ENCODE results near the gene ACOXL.
"Not testable (repeated sequence)": the region's sequence is repeated elsewhere in the genome, so short reads cannot be mapped to it uniquely, and the experiment has no call there.

ACOXL gene

DNA sequence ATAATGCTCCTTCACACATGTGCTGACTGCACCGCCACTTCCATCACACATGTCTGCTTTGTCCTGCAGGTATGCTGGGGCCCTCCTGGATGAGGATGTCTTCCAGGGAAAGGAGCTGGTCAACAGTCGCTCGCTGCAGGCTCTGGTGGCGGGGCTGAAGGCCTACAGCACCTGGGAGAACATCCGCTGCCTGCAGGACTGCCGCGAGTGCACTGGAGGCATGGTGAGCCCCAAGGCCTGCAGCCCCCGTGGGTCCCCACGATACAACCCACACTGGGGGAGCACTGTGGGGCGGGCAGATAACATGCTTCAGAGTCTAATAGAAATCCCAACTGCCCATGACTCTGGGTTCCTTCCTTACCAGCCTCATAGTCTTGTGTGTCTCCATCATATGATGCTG lies 201.0 kb downstream of the ACOXL start:
- DNase-seq, result no peak

DNA sequence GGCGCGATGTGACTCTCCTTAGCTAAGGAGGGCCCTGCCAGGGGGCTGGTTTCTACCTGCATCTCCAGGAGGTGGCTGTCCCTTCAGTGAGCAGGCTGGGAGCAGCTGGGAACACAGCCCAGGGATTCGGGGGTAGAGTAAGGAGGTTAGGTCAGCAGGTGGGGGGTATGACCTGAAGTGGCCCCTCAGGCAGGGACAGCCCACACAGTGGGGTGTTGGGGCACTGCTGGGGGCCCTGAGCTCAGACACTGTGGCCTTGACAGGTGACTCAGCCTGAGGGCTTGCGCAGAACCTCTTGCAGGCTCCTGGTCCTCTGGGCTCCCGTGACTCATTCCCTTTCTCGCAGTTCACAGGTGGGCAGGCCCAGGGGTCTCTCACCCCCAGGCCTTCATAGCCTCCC lies 202.6 kb downstream of the ACOXL start:
- DNase-seq, result no peak

DNA sequence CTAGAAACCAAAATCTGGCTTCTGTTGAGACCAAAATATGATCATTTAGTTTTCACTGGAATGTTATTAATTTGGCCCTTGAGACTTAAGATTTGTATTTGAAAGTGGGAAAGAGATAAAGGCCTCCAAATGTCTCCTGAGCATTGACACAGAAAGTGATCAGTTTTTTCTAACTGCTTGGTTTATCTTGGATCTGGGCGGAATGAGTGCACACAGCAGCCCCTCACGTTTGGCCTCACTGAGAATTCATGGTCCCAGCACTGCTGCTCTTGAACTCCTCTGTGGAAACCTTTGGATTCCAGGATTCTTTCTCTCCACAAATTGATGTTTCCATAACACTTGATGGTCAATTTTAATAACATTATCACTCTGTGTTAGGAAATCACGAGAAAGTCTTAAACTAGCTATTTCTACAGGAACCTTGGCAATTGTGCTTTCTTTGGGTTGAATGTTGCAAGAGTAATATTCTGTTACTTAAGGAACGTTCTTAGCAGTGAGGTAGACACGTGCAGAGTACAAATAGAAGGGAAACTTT lies 208.1 kb downstream of the ACOXL start:
- no peak for DNase-seq

DNA sequence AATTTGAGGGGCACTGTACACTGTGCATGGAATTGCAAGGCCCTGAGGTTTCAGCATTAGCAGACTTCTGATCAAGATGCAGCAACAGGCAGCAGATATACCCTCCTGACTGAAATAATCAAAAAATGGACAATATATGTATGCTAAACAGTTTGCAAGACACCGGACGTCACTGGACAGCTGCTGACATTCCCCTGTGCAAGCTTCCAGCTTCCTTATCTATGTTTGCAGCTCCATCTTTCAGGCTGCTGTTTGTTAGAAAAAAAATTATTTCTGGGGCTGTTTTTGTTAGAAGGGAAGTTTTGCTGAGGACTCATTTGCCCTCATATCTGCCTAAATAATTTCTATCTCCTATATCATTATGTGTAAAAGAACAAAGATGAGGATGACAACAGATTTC lies 208.9 kb downstream of the ACOXL start:
- DNase-seq, result no peak

DNA sequence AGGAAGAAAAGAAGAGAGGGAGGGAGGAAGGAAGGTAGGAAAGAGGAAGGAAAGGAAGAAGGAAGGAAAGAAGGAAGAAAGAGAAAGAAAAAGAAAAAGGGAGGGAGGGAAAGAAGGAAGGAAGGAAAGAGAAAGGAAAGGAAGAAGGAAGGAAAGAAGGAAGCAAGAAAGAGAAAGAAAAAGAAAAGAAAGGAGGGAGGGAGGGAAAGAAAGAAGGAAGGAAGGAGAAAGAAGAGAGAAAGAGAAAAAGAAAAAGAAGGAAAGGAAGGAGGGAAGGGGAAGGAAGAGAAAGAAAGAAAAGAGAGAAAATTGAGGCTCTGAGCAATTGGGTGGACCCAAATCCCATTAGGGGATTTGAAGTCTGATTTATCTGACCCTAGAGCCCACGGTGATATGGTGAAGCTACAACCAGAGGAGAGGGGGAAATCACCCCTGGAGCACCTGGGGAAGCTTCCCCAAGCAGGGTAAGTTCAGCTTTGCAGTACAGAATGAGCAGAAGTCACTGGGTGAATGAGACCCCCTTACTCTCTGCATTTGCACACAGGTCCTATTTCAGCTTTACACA lies 210.8 kb downstream of the ACOXL start:
- DNase-seq, result no peak

DNA sequence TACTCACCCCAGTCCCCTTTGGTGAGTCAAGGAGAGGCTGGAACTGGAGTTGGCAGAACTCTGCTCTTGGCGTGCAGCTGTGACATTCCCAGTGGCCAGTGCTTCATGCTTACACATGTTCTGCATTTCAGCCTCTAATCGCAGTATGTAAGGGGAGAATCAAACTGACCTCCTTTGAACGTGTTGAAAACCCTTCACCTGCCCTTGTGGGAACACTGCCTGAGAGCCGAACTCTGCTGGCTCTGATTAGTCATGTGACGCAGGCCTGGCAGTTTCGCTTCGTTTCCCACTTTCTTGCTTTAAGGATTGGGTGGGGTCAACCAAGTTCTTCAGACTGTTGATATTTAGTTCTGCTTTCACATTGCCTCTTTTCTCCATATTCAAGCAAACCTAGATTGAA lies 214.5 kb downstream of the ACOXL start:
- no peak for DNase-seq

DNA sequence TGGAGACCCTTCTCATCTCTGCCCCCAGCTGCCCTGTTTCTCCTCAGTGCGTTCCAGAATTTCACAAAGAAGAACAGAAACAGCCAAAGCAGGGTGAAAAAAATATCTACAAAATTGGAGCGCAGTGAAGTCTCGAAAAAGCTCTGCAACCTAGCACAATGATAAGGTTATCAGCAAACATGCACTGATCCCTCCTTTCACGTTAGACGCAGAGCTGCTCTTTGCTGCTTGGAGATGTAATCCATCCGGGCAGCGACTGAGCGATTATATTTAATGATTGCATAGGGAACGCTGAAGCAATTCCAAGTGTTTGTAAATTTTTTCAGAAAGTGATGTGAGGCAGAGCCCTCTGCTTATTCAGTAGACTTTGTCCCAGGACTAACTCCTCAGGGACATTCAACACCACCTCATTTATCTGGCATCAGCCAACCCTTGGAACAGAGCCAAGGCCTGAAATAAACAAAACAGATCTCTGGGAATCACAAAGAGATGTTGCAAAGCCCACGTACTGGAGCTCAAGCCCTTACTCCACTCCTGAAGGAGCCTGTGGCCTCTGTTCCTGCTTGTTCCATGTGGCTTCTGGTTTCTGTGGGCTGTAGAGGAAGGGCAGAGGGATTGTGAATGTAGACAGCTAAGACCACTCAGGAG lies 215.8 kb downstream of the ACOXL start:
- no peak for DNase-seq

DNA sequence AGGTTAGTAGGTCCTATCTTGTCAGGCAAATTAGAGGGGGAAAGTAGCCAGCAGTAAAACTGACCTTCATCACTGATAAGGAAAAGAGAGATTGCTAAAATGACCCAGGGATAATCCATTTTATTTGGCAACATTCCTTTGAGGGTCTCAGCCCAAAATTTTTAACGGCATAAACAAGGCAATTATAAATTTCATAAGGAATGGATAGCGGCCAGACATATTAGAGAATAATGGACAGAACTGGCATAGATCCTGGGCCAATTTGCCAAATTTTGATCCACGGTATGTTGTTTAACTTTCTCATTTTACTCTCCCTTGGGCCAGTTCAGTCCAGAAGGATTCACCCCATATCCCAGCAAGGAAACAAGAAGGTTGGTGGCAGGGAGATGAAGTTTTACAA lies 217.9 kb downstream of the ACOXL start:
- no peak for DNase-seq

DNA sequence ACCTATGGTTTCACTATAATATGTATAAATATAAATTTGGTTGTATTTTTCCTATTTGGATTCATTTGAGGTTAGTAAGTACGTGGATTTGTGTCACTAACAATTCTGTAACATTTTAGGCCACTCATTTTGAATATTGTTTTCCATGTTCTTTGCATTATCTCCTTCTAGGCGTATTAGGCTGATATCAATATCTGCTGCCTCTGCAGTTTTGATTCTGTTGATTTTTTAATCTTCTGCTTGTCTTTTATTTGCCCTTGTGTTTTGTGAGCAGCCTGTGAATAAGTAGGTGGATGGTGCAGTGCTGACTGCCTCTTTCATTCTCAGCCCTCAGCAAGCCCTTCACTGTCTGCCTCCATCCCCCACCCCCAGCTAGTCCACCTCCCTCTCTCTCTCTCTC lies 222.7 kb downstream of the ACOXL start:
- DNase-seq, result no peak

DNA sequence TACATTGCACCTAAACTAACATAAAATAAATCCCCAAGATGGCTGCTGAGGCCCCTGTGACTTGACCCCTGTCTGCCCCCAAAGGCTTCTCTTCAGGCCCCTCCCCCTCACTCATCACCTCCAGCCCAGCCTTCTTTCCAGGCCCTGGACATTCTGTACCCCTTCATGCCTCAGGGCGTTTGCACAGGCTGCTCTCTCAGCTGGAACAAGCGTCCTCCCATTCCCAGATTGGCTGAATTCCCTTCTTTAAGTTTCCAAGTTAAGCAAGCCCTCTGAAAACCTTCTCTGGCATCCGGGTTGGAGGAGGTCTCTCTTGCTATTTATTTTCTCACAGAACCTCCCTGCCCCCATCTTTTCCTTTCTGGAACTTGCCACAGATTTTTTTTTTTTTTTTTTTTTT lies 223.2 kb downstream of the ACOXL start:
- no peak for DNase-seq

DNA sequence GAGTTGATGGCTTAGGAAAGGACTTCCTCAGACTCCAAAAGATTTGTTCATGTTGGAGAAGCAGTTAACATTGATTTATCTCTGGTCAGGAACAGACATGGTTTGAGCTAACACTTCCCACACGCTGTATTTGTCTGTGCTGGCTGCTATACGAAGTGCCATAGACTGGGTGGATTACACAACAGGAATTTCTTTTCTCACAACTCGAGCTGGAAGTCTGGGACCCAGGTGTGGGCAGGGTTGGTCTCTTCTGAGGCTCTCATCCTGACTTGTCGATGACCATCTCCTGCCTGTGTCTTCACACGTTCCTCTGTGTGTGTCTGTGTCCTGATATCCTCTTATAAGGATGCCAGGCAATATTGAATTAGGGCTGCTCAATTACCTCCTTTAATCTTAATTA lies 224.9 kb downstream of the ACOXL start:
- DNase-seq, result no peak

DNA sequence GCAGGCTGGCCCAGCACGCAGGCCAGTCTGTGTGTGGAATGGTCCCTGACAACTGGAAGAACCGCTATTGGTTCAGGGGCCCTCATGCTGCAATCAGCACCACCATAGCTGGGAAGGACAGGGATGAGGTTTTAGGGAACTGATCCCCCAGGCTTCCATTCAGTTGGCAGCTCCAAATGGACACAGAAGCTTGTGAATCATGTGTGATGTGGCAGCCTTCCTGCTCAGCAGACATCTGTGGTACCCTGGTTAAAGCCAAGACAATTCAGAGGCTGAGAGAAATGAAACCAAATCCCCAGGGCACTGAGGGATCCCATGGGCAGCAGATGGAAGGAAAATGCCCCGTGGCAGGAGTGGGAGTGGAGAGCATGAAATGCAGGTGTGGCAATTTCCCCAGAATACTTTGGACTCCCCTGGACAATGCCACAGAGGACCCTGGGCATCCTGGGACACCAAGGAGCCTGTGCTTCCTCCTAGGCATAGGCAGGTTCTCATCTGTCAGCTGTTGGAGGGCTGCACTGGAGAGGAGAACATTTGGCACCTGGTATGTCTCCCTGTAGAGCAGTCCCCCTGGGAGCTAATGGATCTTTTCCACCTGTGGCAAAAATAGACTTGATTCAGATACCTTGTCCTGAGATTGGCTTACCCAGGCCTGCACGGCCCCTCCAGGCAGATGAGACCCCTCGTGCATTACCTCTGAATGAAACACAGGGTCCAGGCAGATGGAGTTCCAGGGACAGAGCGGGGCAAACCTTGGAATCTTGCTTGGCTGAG lies 226.2 kb downstream of the ACOXL start:
- no peak for DNase-seq

DNA sequence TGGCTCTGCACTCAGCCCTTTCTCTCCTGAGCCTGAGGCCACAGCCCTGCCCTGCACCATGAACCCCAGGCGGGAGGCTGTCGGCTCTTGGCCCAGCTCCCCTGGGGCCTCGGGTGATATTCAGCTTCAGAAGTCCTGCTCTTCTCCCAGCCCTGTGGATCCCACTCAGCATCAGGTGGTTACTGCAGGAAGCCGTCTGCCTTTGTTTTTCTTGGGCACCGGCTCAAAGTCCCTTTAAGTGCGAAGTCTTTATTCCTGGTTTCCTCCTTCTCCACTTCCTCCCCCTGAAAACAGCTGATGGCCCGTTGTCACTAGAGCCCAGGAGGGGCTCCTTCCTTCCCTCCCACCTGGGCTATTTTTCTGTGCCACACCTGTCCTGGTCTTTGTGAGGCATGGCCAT lies 226.8 kb downstream of the ACOXL start:
- DNase-seq, result no peak

DNA sequence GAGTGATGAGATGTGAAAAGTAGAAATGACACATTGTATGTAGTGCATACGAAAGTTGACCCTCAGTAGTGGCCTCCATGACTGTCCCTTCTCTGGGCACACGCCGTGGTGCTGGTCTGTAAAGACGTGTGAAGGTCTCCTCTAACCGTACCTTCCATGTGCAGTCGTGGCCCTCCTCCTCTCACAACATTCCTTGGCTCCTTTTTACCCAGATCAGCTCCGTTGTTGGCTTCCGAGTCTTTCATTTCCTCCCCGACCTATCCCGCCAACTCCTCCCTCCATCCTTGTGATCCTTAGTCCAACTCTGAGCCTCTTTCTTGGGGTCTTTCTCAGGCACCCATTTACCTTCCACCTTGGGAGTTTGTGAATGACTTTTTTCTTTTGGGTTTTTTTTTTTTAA lies 227.9 kb downstream of the ACOXL start:
- no peak for DNase-seq

DNA sequence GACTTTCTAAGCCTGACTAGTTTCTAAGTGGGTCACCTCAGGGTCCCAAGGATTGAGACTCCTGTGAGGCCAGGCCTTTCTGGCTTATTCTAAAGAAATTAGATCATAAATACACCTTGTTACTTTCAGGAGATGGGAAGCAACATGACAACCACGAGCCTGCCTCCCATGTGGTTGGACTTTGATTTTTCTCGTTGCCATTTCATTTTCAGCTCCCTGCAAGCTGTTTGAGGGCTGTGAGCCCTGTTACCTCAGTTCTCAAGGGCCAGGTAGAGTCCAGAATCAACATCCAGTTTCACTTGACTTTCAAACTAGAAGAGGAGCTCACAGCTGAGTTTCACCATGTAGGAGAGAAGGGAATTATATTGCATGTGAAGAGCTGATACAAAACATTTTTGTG lies 228.6 kb downstream of the ACOXL start:
- no peak for DNase-seq

DNA sequence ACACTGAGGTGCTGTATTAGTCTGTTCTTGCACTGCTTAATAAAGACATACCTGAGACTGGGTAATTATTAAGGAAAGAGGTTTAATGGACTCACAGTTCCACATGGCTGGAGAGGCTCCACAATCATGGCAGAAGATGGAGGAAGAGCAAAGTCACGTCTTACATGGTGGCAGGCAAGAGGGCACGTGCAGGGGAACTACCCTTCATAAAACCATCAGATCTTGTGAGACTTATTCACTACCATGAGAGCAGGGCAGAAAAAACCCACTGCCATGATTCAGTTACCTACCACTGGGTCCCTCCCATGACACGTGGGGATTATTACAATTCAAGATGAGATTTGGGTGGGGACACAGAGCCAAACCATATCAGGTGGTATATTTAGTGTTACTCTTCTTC lies 229.3 kb downstream of the ACOXL start:
- not testable (repeated sequence) for DNase-seq

DNA sequence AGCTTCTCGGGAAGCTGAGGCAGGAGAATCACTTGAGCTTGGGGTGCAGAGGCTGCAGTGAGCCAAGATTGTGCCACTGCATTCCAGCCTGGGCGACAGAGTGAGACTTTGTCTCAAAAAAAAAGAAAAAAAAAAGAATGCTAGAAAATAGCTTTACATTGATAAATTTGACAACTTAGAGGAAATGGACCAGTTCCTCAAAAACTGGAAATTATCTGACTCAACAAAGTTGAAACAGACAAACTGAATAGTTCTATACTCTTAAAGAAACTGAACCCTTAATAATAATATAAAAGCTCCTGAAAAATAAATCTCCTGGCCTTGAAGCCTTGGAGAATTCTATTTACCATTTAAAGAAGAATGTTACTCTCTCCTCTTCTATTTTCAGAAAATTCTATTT lies 237.3 kb downstream of the ACOXL start:
- no peak for DNase-seq

DNA sequence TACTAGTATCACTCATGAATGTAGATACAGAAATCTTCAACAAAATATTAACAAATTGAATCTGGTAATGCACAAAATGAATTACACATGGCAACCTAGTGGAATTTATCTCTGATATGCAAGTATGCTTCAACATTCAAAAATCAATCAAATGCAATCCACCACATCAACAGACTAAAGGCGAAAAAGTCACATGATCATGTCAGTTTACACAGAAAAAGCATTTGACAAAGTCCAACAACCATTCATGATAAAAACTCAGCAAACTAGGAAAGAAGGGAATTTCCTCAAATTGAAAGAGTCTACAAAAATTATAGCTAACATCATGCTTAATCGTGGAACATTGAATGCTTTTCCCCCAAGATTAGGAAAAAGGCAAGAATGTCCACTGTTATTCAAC lies 237.8 kb downstream of the ACOXL start:
- DNase-seq, result no peak

DNA sequence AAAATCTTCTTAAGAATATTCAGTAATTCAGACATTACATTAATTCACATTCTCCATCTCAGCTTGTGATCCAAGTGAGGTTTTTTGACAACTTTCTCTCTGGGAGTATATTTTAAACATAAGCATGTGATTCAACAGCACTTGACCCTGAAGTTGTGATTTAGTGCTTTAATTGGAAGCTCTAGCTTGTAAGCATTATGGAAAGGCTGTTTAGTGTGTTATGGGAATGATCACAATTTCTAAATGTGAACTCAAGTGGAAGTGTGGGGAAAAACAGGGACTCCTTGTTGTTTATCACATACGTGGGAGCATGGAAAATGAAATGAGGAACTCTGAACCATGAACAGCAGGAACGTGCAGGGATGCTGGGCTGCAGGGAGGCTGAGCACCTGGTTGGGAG lies 239.4 kb downstream of the ACOXL start:
- DNase-seq, result no peak

DNA sequence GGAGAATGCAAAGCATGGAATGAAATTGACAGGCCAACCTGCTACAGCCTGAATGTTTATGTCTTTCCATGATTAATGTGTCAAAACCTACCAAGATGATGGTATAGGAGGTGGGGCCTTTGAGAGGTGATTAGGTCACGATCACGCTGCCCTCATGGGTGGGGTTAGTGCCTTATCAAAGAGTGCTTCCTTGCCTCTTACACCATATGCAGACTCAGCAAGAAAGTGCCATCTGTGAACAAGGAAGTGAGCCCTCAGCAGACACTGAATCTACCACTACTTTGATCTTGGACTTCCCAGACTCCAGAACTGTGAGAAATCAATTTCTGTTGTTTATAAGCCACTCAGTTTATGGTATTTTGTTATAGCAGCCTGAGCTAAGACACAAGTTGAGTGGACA lies 240.9 kb downstream of the ACOXL start:
- no peak for DNase-seq

DNA sequence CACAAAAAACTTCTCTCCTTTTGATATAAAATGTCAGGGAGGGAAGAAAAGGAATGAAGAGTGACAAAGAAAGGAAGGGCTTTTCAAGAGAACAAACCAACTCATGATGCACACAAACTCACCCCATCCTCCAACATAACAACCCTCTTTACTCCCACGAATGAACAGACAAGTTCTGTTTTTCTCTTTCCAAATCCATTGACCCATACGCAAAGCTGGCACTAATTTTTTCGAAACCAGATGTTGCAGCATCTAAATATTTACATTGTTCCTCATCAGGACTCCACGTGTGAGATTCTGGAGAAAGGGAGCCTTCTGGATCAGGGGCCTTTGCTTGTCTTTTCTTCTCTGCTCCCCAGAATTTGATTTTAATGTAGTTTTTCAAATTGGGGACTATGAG lies 245.0 kb downstream of the ACOXL start:
- DNase-seq, result no peak

DNA sequence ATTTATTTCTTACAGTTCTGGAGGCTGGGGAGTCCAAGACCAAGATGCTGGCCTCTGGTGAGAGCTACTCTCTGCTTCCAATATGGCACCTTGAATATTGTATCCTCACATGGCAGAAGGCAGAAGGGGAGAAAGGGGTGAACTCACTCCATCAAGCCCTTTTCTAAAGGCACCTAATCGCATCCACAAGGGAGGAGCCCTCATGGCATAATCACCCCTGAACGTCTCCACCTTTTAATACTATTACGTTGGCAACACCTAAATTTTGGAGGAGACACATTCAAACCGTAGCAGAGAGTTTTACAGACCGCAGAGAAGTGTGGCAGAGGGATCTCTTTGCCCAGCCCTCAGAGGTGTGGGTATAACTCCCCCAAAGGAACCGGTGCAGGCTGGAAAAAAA lies 245.8 kb downstream of the ACOXL start:
- no peak for DNase-seq

DNA sequence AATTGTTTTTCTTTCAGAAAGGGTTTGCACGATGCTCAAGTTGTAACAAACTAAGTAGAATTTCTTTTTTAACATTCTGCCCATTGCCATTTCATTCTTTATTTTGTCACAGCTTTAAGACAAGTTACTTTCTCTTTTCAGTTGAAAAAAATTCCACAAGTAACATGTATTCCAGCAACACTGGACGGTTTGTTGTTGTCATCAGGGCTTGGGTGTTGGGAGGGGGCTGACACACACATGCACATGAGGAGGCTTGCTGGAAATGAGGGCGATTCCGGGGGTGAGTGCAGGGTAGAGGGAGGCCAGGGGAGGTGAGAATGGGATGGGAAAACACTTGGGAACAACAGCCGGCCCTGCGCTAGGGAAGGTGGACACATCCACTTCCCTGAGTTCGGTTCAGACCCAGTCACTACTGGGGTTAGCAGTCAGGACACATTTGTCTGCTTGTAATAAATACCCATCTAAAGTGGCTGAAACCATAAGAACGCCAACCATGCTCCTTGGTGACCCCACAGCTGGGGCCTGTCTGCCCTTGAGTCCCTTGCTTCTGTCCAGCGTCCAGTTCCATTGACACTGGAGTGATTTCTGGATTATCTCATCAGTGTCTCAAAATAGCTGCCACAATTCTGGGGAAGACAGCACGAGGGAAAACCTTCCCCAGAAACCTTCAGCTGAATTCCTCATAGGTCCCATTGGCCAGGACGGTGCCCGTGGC lies 246.5 kb downstream of the ACOXL start:
- no peak for DNase-seq

All from fibroblast of skin of scalp (primary cell).